ENCODE measurements around the gene ACO2. TPM values are rescaled to one million over a fixed set of nuclear protein-coding genes. Genes with fewer than 3 reads are reported as not detected.
A peak's percentile ranks its signal among the peaks of the same experiment; 100 is the strongest.
"Not testable (repeated sequence)": the region's sequence is repeated elsewhere in the genome, so short reads cannot be mapped to it uniquely, and the experiment has no call there.

Gene ACO2
- total RNA-seq, 2 experiments from 2014 or later, result 96.5 to 97.7 TPM

DNA sequence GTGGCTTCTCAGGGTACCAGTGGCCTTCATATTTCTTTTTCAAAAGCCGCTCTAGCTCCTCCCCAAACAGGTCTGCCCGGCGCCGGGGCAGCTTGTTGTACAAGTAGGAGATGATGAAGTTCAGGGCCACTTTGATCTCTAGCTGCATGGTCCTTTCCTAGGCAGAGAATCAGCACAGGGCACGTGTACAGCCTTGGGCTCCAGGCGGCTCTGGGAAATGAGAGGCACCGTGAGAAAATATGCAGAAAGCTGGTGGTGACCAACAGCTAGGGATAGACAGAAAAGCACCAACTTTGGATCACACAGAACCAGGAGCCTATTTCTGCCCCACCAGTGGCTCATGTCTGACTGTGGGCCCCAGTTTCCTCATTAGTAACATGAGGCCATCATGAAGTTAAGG is 31.7 kb upstream of the ACO2 start:
- Mint-ChIP-seq H3K4me3 (no peak overlapping the region), H3K4me1 (ENCODE audit: low read depth) (peaks cover 17% of the 10 kb centered on the region), H3K27me3 (no peaks in the 10 kb centered on the region), H3K27ac (no peak overlapping the region), H3K9me3 (no peaks in the 10 kb centered on the region), H3K36me3 (ENCODE audit: low read depth) (peaks cover 23% of the 10 kb centered on the region)
- ChIA-PET CTCF (interaction anchor here (1.1 to 1.8 kb wide), 2 partner anchors 33 to 90 kb away, joined by 3 to 8 read pairs; no protein-coding TSS in a partner anchor), POLR2A (interaction anchor here (0.6 to 3.6 kb wide), 5 partner anchors 9 to 151 kb away, joined by 3 to 23 read pairs (median 6); partner anchors contain the start of genes ACO2, PHF5A, RANGAP1 and TOB2)
- no peak for ATAC-seq
- TF ChIP-seq, protein P1, sequence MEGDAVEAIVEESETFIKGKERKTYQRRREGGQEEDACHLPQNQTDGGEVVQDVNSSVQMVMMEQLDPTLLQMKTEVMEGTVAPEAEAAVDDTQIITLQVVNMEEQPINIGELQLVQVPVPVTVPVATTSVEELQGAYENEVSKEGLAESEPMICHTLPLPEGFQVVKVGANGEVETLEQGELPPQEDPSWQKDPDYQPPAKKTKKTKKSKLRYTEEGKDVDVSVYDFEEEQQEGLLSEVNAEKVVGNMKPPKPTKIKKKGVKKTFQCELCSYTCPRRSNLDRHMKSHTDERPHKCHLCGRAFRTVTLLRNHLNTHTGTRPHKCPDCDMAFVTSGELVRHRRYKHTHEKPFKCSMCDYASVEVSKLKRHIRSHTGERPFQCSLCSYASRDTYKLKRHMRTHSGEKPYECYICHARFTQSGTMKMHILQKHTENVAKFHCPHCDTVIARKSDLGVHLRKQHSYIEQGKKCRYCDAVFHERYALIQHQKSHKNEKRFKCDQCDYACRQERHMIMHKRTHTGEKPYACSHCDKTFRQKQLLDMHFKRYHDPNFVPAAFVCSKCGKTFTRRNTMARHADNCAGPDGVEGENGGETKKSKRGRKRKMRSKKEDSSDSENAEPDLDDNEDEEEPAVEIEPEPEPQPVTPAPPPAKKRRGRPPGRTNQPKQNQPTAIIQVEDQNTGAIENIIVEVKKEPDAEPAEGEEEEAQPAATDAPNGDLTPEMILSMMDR (IDR thresholded peaks at IDR 0.05), result no peak
- intact Hi-C loops (cut with micrococcal nuclease), result no loop called here
- no peak for DNase-seq

GRCh38 chr22:41440511-41440910 is 28.4 kb upstream of the ACO2 start:
- Mint-ChIP-seq H3K4me1 (ENCODE audit: low read depth) (peaks cover 24% of the 10 kb centered on the region), H3K36me3 (ENCODE audit: low read depth) (peaks cover 35% of the 10 kb centered on the region)
- CTCF ChIA-PET; H3K4me3 Mint-ChIP-seq; intact Hi-C loops (cut with micrococcal nuclease); DNase-seq; H3K27ac Mint-ChIP-seq; ATAC-seq; H3K9me3 Mint-ChIP-seq; H3K27me3 Mint-ChIP-seq: not testable (repeated sequence)
- POLR2A ChIA-PET, result interaction anchor here (0.6 kb wide), 1 partner anchor 243 kb away, joined by 3 read pairs; no protein-coding TSS in a partner anchor

GRCh38 chr22:41442240-41442792 is 26.6 kb upstream of the ACO2 start:
- no peak for DNase-seq
- Mint-ChIP-seq H3K36me3 (ENCODE audit: low read depth) (peaks cover 26% of the 10 kb centered on the region), H3K4me1 (ENCODE audit: low read depth) (peaks cover 20% of the 10 kb centered on the region), H3K27ac (peak overlapping the region; percentile 30), H3K9me3 (no peaks in the 10 kb centered on the region), H3K27me3 (no peaks in the 10 kb centered on the region), H3K4me3 (no peak overlapping the region)
- intact Hi-C loops (cut with micrococcal nuclease), result no loop called here
- TF ChIP-seq, protein P1 (IDR thresholded peaks at IDR 0.05), result no peak
- ChIA-PET CTCF (interaction anchor here (0.7 to 2.2 kb wide), 3 partner anchors 27 to 39 kb away, joined by 3 to 9 read pairs (median 3); partner anchors contain the start of genes ACO2 and PHF5A), POLR2A (interaction anchor here (0.7 to 8.0 kb wide), 5 partner anchors 15 to 27 kb away, joined by 3 to 53 read pairs (median 4); partner anchors contain the start of genes ACO2 and PHF5A)
- ATAC-seq, result no peak

GRCh38 chr22:41444360-41445128 is 24.4 kb upstream of the ACO2 start:
- ATAC-seq (peak; percentile 57), DNase-seq (peak; percentile 94)
- Mint-ChIP-seq H3K4me3 (peak overlapping the region; percentile 90), H3K4me1 (ENCODE audit: low read depth) (peaks cover 22% of the 10 kb centered on the region), H3K9me3 (no peaks in the 10 kb centered on the region), H3K27ac (peak overlapping the region; percentile 91), H3K27me3 (no peaks in the 10 kb centered on the region), H3K36me3 (ENCODE audit: low read depth) (peaks cover 23% of the 10 kb centered on the region)
- POLR2A ChIA-PET, result interaction anchor here (0.7 to 14.3 kb wide), 10 partner anchors 9 to 175 kb away, joined by 3 to 238 read pairs (median 5); partner anchors contain the start of genes ACO2, PHF5A and TEF
- TF ChIP-seq, protein P1 (IDR thresholded peaks at IDR 0.05), result no peak
- intact Hi-C loops (cut with micrococcal nuclease), result no loop called here
- CTCF ChIA-PET, result interaction anchor here (0.8 to 2.6 kb wide), 3 partner anchors 21 to 41 kb away, joined by 3 to 17 read pairs (median 9); partner anchors contain the start of genes ACO2 and PHF5A
